HTERT RPE-1 (cell line): Measurements from ENCODE around the gene PACSIN1.
"Not testable (repeated sequence)": the region's sequence is repeated elsewhere in the genome, so short reads cannot be mapped to it uniquely, and the experiment has no call there.

Source experiments
- in situ Hi-C: fragments of 300-500 bp; cut with MboI; formaldehyde crosslinking; loops from 4 replicates; pipeline ENCODE4 v1.14.3; 2020; ENCODE audit warnings: low sequenced_read_pairs

PACSIN1 gene

GRCh38 chr6:34484899-34485298 is 19.0 kb downstream of the PACSIN1 start:
- in situ Hi-C loops = no loop called here

DNA sequence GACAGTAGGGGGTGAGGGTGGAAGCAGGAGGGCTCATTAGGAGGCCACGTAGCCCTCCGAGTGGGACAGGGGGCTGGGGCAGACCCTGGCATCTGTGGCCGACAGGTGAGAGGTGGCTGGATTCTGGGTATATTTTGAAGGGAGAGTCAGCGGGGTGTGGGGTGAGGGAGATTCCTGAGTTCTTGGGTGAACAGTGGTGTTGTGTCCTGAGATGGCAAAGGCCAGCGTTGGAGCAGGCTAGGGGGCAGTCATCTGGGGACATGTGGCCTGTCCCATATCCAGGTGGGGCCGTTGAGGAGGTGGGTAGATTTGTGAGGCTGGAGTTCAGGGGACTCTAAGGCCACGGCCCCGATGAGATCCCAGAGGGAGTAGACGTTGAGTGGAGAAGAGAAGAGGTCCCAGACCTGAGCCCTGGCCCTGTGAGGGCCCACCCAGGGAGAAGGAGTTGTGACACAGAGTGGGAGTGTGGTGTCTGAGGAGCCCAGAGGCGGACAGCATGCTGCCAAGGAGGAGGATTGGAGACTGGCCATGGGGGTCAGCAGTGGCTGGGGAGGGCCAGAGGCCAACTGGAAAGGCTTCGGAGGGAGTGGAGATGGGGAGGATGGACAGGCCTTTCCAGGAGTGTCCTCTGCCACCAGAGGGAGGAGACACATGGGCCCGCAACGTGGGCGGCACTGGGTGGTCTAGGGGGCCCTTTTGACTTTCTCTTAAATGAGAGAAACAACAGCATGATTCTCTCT is 19.6 kb downstream of the PACSIN1 start:
- in situ Hi-C loops = no loop called here

DNA sequence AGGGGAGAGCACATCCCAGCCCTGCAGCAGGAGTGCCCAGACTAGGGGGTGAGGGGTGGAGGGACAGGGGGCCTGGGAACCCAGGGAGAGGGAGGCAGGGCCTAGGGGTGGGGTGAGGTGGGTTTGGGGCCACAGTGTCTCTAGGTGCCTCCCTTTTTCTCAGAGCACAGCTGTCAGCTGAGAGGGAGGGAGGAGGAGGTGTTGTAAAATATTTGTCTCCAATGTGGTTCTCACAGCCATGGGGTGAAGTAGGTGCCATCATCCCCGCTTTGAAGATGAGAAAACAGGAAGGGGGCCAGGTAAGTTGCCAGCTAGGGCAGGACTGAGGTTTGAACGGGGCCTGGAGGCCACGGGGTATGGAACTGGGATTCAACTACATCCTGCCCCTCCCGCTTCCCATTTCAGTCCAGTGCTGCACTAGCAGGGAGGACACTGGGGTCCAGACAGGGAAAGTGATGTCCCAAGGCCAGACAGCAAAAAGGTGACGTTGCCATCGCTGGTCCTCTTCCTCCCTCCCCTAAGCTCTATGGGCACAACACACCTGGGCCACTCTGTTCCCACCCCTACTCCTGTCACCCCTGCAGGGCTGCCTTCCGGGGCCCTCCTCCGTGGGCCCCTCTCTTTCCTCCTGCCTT is 20.3 kb downstream of the PACSIN1 start:
- in situ Hi-C loops = no loop called here

DNA sequence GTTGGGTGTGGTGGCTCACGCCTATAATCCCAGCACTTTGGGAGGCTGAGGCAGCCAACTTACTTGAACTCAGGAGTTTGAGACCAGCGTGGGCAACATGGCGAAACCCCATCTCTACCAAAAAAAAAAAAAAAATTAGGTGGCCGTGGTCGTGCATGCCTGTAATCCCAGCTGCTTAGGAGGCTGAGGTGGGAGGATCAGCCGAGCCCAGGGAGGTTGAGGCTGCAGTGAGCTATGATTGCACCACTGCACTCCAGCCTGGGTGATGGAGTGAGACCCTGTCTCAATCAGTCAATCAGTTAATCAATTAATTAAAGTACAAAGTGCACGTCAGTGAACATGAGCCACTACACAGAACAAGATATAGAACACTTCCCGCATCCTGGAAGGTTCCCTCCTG is 21.0 kb downstream of the PACSIN1 start:
- in situ Hi-C loops = not testable (repeated sequence)

GRCh38 chr6:34487536-34487935 is 21.7 kb downstream of the PACSIN1 start:
- in situ Hi-C loops = no loop called here

- in situ Hi-C loops = no loop called here
Measured at GRCh38 chr6:34489207-34489805, 23.4 kb downstream of the PACSIN1 start.

DNA sequence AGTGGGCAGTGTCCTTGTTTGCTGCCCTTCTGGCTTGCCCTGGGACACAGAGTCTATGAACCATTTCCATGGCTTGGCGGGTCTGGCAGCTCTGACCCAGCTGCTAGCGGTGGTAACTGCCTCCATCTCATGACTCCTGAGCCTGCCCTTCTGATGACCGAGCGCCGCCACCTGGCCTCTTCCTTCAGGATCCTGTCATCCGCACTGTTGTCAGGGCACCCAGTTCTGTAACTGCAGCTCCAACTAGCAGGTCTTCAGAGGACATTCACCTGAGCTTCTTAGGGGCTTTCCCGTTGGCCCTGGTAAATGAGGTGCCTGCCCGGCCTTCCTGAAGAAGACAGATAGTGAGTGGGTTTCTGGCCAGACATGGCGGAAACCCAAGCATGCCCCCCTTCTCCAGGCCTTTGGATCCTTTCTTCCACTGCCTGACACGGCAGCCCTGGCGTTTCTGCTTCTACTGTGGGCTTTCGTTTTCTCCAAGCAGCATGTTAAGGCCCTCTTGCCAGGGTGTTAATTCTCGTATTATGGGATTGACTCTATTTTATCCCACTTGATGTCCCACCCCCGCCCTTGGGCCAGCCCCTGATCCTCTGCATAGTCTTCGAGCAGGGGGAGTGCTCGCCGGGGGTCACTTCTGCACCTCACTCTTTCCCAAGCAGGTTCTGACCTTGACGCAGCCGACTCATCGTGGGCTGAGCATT is 24.7 kb downstream of the PACSIN1 start:
- in situ Hi-C loops = no loop called here

GRCh38 chr6:34491091-34491430 is 25.2 kb downstream of the PACSIN1 start:
- in situ Hi-C loops = no loop called here

- in situ Hi-C loops = no loop called here
Measured at GRCh38 chr6:34493344-34493743, 27.5 kb downstream of the PACSIN1 start.

DNA sequence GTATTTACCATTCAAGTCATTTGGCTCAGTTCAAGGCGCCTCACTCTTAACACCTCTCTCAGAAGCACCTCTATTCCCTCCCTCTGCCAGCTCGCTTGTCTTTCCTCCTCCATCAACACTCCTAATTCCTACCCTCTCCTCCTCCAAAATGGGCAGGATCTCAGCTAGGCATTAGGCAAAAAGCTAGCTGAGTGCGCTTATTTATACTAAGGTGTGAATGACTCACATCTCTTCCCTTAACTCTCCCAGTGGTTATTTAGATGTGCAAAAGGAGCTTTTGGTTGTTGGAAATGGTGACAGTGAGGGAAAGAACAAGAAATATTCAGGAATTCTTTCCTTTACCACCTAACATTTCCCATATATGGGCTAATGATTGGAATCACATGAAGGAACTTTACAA is 29.1 kb downstream of the PACSIN1 start:
- in situ Hi-C loops = no loop called here

DNA sequence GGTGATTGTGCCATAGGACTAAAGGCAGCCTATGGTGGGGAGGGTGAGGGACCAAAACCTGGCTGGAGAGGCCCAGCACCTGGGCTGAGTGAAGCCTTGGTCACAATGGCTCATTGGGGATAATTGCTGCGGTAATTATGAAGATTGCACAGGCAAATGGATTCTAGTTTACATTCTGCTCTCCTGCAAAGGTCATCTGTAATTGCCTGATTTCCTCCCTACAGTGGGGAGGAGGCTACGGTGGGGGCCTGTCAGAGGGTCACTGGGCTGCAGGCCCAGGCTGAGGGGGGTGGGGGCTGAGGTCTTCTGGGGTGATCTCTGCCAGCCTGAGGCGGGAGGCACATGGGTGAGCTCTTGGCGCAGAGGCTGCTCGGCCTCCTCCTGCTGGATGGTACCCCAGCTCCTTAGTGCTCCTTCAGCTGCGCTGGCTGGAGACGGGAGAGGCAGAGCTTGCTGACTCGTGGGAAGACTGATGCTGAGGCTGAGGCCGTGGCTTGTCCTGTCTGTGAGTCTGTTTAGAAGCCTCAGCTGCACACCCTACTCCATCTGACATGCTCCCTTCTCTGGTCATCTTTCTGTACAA is 30.3 kb downstream of the PACSIN1 start:
- in situ Hi-C loops = no loop called here

DNA sequence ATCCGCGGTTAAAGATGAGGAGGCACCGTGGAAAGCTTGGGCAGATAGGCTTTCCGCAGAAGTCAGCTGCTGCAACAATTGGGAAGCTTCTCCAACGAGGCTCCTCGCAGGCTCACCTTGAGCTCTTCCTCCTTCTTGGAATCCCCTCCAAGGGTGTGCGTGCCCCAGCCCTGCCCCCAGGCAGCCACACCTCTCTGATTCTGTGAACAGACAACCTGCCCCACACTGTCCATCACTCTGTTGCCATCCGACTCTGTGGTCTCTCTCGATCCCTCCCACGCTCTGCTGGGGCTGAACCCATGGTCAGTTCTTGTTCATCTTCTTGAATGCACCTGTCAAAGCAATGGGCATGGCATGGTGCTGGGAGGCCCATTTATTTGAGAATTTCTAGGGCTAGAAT is 31.5 kb downstream of the PACSIN1 start:
- in situ Hi-C loops = no loop called here

DNA sequence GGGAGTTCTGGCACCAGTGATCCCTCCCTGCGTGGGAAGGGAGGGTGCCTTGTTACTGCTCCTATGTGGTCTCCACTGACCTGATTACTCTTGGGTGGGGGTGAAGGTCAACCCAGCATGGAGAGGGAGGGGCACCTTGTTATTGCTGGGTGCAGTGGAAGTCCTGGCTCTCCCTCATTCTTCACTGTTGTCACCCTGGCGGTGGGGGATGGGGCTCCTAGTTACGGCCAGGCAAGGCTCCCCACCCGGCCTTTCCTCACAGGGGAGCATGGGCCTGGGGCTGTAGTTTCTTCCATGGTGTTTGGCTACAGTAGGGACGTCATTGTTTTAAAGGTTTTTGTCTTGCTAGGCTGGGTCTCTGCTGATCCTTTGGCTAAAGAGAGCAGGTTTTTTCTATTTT is 40.8 kb downstream of the PACSIN1 start:
- in situ Hi-C loops = no loop called here

DNA sequence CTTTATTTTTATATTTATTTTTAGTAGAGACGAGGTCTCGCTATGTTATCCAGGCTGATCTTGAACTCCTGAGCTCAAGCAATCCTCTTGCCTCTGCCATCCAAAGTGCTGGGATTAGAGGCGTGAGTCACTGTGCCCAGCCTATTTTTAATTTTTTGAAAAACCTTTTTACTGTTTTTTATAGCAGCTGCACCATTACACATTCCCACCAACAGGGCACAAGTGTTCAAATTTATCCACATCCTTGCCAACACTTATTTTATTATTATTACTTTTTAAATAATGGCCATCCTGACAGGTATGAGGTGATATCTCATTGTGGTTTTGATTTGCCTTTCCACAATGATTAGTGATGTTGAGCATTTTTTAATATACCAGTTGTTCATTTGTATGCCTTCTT is 42.5 kb downstream of the PACSIN1 start:
- in situ Hi-C loops = no loop called here

DNA sequence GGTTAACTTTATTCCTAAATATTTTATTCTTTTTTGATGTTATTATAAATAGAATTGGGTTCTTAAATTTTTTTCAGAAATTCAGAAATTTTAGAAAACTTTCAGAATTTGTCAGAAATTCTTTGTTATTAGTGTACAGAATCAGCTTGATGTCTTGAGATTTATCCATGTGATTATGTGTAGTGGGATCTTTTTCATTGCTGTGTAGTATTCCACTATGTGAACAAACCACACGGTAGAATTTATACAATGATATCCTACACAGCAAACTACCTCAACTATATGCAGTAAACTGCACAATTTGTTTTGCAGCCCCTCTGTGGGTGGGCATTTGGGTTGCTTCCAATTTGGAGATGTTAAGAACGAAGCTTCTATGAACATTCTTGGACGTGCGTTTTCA is 43.9 kb downstream of the PACSIN1 start:
- in situ Hi-C loops = no loop called here

DNA sequence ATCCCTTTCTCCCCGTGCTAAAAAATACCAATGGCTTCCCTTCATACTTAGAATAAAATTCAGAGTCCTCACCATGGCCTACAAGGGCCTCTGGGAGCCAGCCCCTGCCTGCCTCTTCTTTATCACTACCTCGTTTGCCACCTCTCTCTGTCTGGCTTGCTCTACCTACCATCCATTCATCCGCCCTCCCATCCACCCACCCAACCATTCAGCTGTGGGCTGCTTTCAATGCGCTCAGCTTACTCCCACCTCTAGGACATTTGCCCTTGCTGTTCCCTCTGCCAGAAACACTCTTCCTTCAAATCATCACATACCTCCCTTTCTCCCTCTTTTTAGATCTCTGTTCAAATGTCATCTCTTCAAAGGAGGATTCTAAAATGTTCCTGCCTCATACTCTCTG is 44.4 kb downstream of the PACSIN1 start:
- in situ Hi-C loops = no loop called here

DNA sequence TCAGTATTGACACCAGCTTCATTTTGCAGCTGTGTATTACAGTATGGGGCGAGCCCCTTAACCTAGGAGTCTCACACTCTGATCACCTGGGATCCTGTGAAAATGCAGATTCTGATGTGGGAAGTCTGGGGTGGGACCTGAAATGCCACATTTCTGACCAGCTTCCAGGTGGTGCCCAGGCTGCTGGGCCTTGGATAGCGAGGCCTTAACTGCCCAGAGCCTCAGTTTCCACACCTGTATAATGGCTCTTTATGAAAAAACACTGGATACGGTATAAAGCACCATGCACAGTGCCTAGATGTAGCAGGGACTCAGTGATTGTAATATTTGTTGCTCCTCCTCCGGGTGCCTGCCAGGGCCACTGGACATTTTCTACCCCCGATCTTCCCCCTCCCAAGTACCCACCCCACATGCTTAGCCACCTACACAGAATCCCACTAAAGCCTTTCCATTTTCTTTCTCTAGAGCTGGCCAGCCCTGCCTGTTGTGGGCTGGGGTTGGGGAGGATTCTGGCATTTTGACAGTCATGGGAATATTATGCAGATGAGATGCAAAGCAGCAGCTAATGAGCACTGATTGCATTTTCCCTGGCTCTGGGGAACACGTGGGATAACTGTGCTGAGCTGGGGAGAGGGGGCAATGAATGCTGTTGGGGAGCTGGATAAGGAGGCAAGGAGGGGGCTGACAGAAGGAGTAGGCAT is 45.5 kb downstream of the PACSIN1 start:
- in situ Hi-C loops = no loop called here

DNA sequence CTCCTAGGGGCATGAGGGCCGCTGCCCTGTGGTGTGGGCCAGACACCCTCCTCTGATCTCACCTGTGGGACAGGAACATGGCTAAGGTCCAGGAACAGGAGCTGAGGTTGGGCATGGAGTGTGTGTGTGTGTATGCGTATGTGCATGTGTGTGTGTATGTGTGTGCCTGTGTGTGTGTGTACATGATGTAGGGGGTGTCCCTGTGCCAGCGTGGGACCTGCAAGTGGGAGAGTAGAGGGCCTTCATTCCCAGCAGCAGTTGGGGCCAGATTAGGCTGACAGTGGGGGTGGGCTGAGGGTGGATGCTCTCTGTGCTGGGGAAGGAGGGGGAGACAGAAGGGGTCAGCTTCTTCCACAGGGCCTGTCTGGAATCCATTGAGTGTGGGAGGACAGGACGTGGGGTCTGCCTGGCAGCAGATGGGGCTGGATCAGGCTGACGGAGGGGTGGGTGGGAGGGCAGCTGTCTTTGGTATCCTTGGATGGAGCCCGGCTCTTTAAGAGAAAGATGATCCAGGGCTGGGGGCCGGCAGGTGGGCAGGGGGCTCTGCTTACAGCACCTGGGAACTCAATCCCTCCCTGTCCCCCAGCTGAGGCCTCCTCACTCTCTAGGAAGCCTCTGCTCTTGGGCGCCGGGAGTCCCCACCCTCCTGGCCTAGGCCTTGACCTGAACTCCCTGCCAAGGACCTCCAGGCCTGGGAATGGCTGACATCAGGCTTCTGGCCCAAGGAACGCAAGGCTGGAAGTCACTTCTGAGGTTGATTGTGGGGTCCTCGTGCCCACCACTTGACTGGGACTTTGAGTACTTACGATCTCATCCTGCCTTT is 46.2 kb downstream of the PACSIN1 start:
- in situ Hi-C loops = no loop called here

DNA sequence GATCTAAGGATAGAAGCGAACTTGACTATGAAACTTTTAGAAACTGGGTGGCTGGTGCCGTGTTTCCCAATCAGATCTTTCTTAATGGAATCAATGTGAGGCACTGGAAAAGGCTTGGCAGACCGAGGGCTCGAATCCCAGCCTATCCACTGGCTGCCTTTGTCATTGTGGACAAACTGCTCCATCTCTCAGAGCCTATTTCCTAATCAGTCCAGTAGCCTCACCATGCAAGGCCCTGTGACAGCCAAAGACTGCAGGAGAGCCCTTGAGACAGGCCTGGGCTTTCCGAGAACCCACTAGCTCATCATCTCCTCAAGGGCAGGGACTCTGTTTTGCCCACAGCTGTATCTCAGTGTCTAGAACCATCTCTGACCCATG is 46.9 kb downstream of the PACSIN1 start:
- in situ Hi-C loops = no loop called here

DNA sequence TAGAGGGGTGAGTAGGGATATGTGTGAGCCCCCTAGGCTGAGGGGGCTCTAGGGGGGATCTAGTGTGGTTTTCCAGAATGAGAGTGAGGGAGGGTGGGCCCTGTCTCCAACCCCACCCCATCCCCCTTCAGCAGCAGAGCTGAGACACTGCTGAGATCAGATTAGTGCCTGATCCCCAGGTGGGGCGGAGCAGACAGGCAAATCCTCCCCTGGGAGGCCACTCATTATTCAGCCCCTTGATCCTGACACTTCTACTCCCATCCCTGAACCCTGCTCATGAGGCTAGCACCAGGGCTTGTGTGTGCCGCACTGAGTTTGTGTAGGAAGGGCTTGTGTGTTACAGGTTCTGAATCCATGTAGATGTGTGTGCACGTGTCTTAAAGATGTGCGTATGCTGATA is 47.8 kb downstream of the PACSIN1 start:
- in situ Hi-C loops = no loop called here
